Right lobe of liver (tissue), 4 donors: Measurements from ENCODE around the gene PWP1.

Experiments
- POLR2A ChIP-seq: fragments of 450-650 bp; IDR thresholded peaks from one replicate; pipeline ENCODE4 v1.6.1; 2017; ENCODE audit warnings: antibody characterized with exemption, mild to moderate bottlenecking
- TF ChIP-seq, protein P1 (sequence below), 4 donors: fragments of 200-600 bp in 3 of 4; fragments of 450-650 bp in 1 of 4; IDR thresholded peaks; one replicate each; pipeline versions ENCODE4 v1.5.1 to v1.8.0; 2016 to 2022; ENCODE audit warnings: antibody characterized with exemption in 4 of 4, mild to moderate bottlenecking in 2 of 4
- donor health status: DM: no; HTN: no; CAD: no.
- donor health status: DM: no; HTN: no; CAD: no.
- donor health status: DM: no; HTN: yes; CAD: no.

DNA sequence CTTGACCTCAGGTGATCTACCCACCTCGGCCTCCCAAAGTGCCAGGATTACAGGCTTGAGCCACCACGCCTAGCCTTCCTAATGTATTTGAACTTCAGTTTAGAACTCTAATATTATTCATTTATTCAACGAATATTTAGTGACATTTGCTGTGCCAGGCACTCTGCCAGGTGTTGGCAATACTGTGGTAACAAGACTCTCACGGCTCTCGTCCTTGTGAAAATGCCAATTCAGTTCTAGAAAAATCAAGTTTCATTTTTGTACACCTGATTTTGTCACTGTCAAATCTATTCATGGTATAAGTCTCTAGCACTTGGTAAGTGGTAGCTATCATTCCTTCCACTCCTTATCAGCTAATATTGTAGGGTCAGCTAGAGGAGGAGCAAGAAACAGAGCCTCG lies 6.3 kb upstream of the PWP1 start:
- TF ChIP-seq, protein P1, sequence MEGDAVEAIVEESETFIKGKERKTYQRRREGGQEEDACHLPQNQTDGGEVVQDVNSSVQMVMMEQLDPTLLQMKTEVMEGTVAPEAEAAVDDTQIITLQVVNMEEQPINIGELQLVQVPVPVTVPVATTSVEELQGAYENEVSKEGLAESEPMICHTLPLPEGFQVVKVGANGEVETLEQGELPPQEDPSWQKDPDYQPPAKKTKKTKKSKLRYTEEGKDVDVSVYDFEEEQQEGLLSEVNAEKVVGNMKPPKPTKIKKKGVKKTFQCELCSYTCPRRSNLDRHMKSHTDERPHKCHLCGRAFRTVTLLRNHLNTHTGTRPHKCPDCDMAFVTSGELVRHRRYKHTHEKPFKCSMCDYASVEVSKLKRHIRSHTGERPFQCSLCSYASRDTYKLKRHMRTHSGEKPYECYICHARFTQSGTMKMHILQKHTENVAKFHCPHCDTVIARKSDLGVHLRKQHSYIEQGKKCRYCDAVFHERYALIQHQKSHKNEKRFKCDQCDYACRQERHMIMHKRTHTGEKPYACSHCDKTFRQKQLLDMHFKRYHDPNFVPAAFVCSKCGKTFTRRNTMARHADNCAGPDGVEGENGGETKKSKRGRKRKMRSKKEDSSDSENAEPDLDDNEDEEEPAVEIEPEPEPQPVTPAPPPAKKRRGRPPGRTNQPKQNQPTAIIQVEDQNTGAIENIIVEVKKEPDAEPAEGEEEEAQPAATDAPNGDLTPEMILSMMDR (IDR thresholded peaks at IDR 0.05): no peak
- no peak for TF ChIP-seq POLR2A
